Natural killer cell (primary cell): ENCODE data around the gene PODXL. TPM values are rescaled to one million over a fixed set of nuclear protein-coding genes. Genes with fewer than 3 reads are reported as not detected.

Source experiments
- ATAC-seq, 3 donors: fragments of 150-1000 bp in 2 of 3; fragments of 200-7000 bp in 1 of 3; cut with Tn5 transposase; 1 replicate in 1 of 3; 2 replicates in 2 of 3; pipeline ENCODE4 v1.10.0; 2021; ENCODE audit warnings: mild to moderate bottlenecking in 2 of 3, moderate library complexity in 2 of 3
- DNase-seq, 2 donors: peaks; one replicate each; pipeline versions ENCODE4 v3.0.0 to v3.0.0-alpha.2; 2013 to 2021; ENCODE audit warnings: mixed read lengths in 1 of 2
- H3K27ac ChIP-seq: one replicate; pipeline ENCODE4 v1.5.1; 2013; ENCODE audit warnings: mild to moderate bottlenecking, low read length
- H3K27me3 ChIP-seq: one replicate; pipeline ENCODE4 v1.6.1; 2013; ENCODE audit warnings: low read length; ENCODE audit not compliant: control insufficient read depth, insufficient read depth
- H3K36me3 ChIP-seq: one replicate; pipeline ENCODE4 v1.6.1; 2013; ENCODE audit warnings: low read length; ENCODE audit not compliant: control insufficient read depth, insufficient read depth
- H3K4me1 ChIP-seq: one replicate; pipeline ENCODE4 v1.6.1; 2013; ENCODE audit warnings: low read length; ENCODE audit not compliant: control insufficient read depth, insufficient read depth
- H3K4me3 ChIP-seq: one replicate; pipeline ENCODE4 v1.5.1; 2013; ENCODE audit warnings: low read length
- H3K9me3 ChIP-seq: one replicate; pipeline ENCODE4 v1.6.1; 2013; ENCODE audit warnings: low read length; ENCODE audit not compliant: control insufficient read depth, insufficient read depth
- H3K27ac Mint-ChIP-seq, 2 donors: one replicate each; pipeline ENCODE4 v1.8.0; 2022; ENCODE audit warnings: mild to moderate bottlenecking in 2 of 2, mixed read lengths in 2 of 2, moderate library complexity in 1 of 2
- H3K27me3 Mint-ChIP-seq, 2 donors: one replicate each; pipeline ENCODE4 v1.8.0; 2022; ENCODE audit warnings: low read depth in 2 of 2, mixed read lengths in 2 of 2
- H3K36me3 Mint-ChIP-seq: one replicate; pipeline ENCODE4 v1.8.0; 2022; ENCODE audit warnings: mixed read lengths
- H3K4me1 Mint-ChIP-seq, 2 donors: one replicate each; pipeline ENCODE4 v1.8.0; 2022; ENCODE audit warnings: mixed read lengths in 2 of 2
- H3K4me3 Mint-ChIP-seq: one replicate; pipeline ENCODE4 v1.8.0; 2022; ENCODE audit warnings: mild to moderate bottlenecking, moderate library complexity, mixed read lengths
- H3K9me3 Mint-ChIP-seq, 2 donors: one replicate each; pipeline ENCODE4 v1.8.0; 2022; ENCODE audit warnings: mixed read lengths in 2 of 2
- WGBS: methylation state at CpG from one replicate; pipeline ENCODE4 v1.1.7; 2013; ENCODE audit warnings: missing lambda C conversion rate; ENCODE audit not compliant: insufficient coverage; 5-methylcytosine and 5-hydroxymethylcytosine counted together
- intact Hi-C: fragments of 100-400 bp; cut with micrococcal nuclease; formaldehyde crosslinking; loops from one replicate; pipeline ENCODE4 v1.14.2; 2022
- total RNA-seq, 4 donors: library from RNA; stranded (reverse); fragments of 120-200 nt in 1 of 4; gene quantifications; one replicate each; pipeline versions ENCODE4 v1.2.3 to v1.2.4, GENCODE V29; 2013 to 2022
- TF ChIP-seq, protein P1 (sequence below): fragments of 200-600 bp; IDR thresholded peaks from one replicate; pipeline ENCODE4 v1.8.0; 2022; ENCODE audit warnings: antibody characterized with exemption

Gene PODXL
- total RNA-seq, 3 donors from 2014 or later (not counting 1 experiment from before 2014, with no cell fraction given), result 0.35 to 1.4 (median 0.88) TPM

DNA sequence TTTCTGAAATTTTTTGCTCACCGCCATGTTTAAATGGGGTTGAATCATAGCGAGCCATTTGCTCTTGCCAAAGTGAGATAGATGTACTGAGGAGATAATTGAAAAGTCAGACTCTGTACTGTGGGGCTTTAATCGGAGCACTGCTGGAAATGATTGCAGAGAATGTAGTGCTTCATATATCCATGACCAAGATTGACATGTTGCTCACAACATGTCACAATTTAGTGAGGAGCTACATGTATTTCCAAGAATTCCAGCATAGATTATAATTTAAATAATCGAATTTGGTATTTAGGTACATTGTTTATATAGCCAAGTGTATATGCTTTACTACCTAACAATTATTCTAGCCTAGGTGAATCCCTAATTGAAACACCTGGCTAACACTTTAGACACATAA, 66.5 kb downstream of the PODXL start:
- Mint-ChIP-seq H3K27ac (no peak overlapping the region), H3K4me1 (no peaks in the 10 kb centered on the region), H3K9me3 (no peaks in the 10 kb centered on the region), H3K36me3 (no peaks in the 10 kb centered on the region), H3K27me3 (no peaks in the 10 kb centered on the region), H3K4me3 (no peak overlapping the region)
- DNase-seq, result no peak
- peaks cover 18% of the 10 kb centered on the region for H3K36me3 ChIP-seq
- TF ChIP-seq, protein P1, sequence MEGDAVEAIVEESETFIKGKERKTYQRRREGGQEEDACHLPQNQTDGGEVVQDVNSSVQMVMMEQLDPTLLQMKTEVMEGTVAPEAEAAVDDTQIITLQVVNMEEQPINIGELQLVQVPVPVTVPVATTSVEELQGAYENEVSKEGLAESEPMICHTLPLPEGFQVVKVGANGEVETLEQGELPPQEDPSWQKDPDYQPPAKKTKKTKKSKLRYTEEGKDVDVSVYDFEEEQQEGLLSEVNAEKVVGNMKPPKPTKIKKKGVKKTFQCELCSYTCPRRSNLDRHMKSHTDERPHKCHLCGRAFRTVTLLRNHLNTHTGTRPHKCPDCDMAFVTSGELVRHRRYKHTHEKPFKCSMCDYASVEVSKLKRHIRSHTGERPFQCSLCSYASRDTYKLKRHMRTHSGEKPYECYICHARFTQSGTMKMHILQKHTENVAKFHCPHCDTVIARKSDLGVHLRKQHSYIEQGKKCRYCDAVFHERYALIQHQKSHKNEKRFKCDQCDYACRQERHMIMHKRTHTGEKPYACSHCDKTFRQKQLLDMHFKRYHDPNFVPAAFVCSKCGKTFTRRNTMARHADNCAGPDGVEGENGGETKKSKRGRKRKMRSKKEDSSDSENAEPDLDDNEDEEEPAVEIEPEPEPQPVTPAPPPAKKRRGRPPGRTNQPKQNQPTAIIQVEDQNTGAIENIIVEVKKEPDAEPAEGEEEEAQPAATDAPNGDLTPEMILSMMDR, result no peak
- no peak overlapping the region for H3K27ac ChIP-seq
- intact Hi-C loops, result no loop called here
- no peaks in the 10 kb centered on the region for H3K27me3 ChIP-seq
- WGBS, result 98% methylated on average over 3 of the region's 4 CpGs
- no peaks in the 10 kb centered on the region for H3K4me1 ChIP-seq
- H3K9me3 ChIP-seq, result no peaks in the 10 kb centered on the region
- no peak for ATAC-seq
- no peak overlapping the region for H3K4me3 ChIP-seq

DNA sequence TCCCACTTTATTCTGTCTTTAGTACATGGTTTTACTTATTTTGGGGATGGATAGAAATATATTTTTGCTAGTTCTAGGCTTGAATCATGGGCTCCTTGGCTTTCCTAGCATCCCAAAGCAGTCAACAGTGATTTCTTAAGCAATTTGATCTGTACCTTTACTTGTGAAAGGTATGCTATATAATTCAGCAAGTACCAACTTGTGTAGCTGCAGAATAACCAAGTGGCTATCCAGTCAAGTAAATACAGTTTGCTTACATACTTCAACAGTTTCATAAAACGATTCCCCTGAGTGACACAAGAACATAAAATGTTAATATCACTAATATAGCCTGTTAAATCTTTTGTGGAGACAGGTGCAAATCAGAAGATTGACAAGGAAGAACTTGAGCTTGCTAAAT, 67.2 kb downstream of the PODXL start:
- TF ChIP-seq, protein P1, result no peak
- Histone ChIP-seq H3K27me3 (no peaks in the 10 kb centered on the region), H3K4me3 (no peak overlapping the region), H3K27ac (no peak overlapping the region), H3K36me3 (peaks cover 18% of the 10 kb centered on the region), H3K4me1 (no peaks in the 10 kb centered on the region), H3K9me3 (no peaks in the 10 kb centered on the region)
- no CpG with 5 or more reads among the region's 1 CpG for WGBS
- DNase-seq (no peak), ATAC-seq (no peak)
- Mint-ChIP-seq H3K27ac (no peak overlapping the region), H3K27me3 (no peaks in the 10 kb centered on the region), H3K4me3 (no peak overlapping the region), H3K9me3 (no peaks in the 10 kb centered on the region), H3K4me1 (no peaks in the 10 kb centered on the region), H3K36me3 (no peaks in the 10 kb centered on the region)
- intact Hi-C loops, result no loop called here

DNA sequence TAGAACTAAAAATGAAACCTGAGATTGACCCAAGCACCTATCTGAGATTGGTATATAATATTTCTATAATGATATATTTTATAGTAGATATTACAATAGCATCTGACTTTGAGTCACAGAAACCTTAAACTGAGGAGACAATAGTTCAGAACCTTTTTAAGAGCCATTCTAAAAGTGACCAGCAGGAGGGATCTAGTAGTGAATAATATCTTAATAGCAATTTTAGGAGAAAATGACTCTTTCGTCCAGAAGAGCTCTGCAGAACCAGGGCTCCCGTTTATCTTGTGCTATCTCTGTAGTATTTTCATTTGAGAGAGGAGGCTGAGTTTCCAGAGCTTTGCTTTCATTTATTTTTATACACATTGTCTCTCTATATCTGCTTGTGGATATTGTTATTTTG, 68.1 kb downstream of the PODXL start:
- peaks cover 21% of the 10 kb centered on the region for H3K36me3 ChIP-seq
- intact Hi-C loops, result no loop called here
- no peaks in the 10 kb centered on the region for H3K27me3 ChIP-seq
- TF ChIP-seq, protein P1, result no peak
- H3K27ac ChIP-seq, result no peak overlapping the region
- no peaks in the 10 kb centered on the region for H3K27me3 Mint-ChIP-seq
- H3K36me3 Mint-ChIP-seq, result no peaks in the 10 kb centered on the region
- ATAC-seq, result no peak
- peaks cover 3% of the 10 kb centered on the region in 2 donors for H3K4me1 Mint-ChIP-seq
- H3K4me3 Mint-ChIP-seq, result no peak overlapping the region
- H3K4me1 ChIP-seq, result no peaks in the 10 kb centered on the region
- WGBS, result 95% methylated on average over 2 of the region's 2 CpGs
- H3K9me3 Mint-ChIP-seq, result no peaks in the 10 kb centered on the region
- no peaks in the 10 kb centered on the region for H3K9me3 ChIP-seq
- H3K27ac Mint-ChIP-seq, result no peak overlapping the region
- H3K4me3 ChIP-seq, result no peak overlapping the region
- DNase-seq, result no peak

DNA sequence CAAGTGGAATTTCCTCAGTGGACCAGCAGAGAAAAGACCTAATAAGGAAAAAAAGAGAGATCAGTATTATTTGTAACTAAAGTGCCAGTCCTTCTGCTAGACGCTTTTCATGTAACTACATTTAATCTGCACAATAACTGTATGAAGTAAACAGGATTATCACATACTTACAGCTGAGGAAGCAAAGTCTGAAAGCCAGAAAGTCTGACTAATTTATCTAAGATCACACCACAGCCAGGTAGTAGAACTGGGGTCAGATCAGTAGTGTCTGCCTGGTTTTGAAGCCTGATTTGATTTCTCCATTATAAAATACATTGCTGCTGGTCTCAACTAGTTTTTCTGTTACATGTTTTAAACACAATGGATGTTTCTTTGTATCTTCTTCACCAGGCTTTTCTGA, 69.2 kb downstream of the PODXL start:
- no peak overlapping the region for H3K4me3 ChIP-seq
- no peak overlapping the region for H3K27ac ChIP-seq
- Mint-ChIP-seq H3K27me3 (no peaks in the 10 kb centered on the region), H3K27ac (no peak overlapping the region), H3K4me3 (no peak overlapping the region), H3K9me3 (no peaks in the 10 kb centered on the region), H3K36me3 (no peaks in the 10 kb centered on the region), H3K4me1 (peaks cover 5 to 6% of the 10 kb centered on the region in 2 donors)
- no peaks in the 10 kb centered on the region for H3K9me3 ChIP-seq
- ATAC-seq (no peak), DNase-seq (no peak)
- peaks cover 23% of the 10 kb centered on the region for H3K36me3 ChIP-seq
- H3K4me1 ChIP-seq, result no peaks in the 10 kb centered on the region
- intact Hi-C loops, result no loop called here
- no peaks in the 10 kb centered on the region for H3K27me3 ChIP-seq
- TF ChIP-seq, protein P1, result no peak
- WGBS, result 100% methylated on average over 1 of the region's 1 CpG
